HG03457 (cell line): Measurements from ENCODE around the gene MRFAP1L1.
"Not testable (repeated sequence)": the region's sequence is repeated elsewhere in the genome, so short reads cannot be mapped to it uniquely, and the experiment has no call there.

Source experiments
- ATAC-seq: cut with Tn5 transposase; IDR thresholded peaks from one replicate; pipeline ENCODE4 v1.9.1; 2021; ENCODE audit warnings: moderate number of reproducible peaks; ENCODE audit not compliant: unreplicated experiment

Gene MRFAP1L1

DNA sequence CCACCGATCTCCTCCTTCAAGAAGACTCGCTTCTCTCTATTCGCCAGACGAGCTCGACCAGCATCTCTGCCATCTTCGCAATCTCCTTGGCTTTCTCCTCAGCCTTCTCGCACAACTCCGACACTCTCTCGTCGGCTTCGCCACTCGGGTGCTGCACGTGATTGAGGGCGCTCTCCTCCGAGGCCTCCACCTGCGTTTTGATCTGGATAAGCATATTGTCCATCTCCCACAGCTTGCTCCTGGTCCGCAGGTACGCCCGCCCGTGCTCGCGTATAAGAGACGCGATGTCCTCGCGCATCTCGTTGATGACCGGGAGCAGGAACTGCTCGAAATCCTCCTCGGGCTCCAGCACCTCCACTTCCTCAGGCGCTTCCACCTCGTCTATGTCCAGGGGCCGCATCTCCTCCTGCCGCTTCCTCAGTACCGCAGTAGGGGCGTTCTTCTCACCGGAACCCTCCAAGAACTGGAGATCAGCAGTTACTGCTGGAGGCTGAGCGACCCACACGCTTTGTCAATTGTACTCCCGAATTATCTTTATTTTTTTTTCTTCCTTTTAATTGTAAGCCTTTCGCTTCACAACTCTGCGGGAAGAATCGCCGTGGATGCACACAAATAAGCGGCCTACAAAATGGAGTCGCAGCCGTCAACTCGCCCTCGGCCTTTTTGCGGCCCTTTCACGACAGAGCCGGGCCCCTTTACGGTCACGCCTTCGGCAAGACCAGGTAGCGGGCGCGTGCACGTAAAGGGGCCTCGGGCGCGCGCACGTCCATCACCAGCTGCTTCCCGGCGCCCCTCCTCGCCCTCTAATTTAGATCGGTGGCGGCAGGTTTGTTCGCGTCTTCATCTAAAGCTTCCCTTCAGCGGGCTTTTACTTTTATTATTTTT is at the start of gene MRFAP1L1:
Gene MRFAP1L1, minus strand, starts transcription at position 636 of the 885 bp plus-strand sequence. Its CDS starts 236 bp downstream, at position 400.
- no peak for ATAC-seq

DNA sequence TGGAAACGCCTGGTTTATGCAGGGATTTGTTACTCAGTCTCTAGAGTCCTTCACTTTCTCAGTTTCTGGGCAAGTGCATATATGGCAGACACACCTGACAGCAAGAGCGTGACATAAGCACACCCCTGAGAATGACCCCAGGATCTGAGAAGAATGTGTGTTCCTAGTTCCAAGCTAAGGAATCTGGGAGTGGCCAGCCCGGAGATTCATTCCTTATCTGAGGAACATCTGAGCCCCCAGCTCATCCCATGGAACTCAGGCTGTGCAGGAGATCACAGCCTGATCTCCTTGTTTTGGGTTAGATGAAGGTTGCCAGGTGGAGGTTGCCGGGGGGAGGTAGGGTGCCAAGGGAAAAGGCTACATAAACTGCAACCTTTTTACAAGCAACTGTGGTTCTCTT is 49.1 kb upstream of the MRFAP1L1 start:
- no peak for ATAC-seq

DNA sequence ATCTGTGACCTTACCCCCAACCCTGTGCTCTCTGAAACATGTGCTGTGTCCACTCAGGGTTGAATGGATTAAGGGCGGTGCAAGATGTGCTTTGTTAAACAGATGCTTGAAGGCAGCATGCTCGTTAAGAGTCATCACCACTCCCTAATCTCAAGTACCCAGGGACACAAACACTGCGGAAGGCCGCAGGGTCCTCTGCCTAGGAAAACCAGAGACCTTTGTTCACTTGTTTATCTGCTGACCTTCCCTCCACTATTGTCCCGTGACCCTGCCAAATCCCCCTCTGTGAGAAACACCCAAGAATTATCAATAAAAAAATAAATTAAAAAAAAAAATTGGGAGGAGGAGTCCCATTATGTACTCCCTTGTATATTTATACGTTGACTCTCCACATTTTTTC is 46.7 kb upstream of the MRFAP1L1 start:
- ATAC-seq: not testable (repeated sequence)

DNA sequence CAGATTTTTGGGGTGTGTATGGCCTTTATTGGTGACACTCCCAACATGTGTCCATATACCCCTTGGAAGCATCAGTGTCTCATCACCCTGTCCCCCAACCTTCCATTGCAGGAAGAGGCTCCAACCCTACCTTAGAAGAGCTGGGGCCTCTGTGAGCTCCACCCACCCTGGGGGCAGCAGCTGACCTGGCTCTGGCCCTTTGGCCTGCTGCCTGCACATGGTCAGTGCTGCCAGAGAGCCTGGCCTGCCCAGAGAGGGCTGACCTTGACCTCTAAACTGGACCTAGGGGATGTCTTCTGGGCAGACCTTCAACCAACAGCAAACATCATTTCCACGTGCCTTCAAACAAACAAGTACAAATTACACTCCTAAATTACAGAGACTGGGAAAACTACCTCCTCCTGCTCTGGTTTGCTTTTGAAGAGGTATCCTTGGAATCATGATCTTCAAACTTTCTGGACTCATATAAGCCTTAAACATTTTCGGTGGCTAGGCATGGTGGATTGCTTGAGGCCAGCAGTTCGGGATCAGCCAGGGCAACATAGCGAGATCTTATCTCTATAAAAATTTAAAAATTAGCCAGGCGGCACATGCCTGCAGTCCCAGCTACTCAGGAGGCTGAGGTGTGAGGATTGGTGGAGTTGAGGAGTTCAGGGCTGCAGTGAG is 45.6 kb upstream of the MRFAP1L1 start:
- ATAC-seq: no peak

DNA sequence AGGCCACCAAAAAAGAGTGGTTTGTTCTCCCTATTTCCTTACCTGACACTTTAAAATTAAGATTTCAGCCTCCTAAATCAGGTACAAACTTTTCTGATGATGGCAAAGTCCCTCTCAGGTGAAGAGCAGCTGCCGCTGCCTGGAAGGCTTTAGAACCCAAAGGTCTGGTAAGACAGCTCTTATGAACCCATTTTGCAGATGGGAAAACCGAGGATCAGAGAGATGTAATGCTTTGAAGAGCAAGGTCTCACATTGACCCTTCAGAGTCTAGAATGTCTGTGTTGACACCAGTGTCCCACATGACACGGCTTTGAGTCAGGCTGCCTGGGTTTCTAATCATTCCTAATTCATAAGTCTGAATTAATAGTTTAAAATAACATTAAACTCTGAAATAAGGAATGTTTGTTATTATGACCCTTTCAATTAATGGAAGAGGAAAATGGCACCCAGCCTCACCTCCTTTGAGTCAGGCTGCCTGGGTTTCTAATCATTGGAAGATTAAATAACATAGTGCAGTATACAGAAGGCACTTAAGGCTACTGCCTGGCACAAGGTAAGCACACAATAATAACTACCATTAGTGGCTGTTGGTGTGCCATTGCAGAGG is 44.9 kb upstream of the MRFAP1L1 start:
- no peak for ATAC-seq

DNA sequence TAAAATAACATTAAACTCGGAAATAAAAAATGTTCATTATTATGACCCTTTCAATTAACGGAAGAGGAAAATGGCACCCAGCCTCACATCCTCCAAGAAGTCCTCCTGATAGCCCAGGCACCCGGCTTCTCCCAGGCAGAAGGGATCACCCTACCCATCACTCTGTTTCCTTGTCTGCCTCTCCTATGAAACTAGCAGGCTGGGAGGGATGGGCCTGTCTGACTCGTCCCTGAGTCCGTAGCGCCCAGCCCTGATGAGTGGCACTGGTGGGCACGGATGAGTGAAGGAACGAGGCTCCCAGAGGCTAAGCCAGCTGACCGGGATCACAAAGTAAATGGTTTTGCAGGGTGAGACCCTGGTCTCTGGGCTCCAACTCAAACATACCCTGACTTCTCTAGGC is 44.2 kb upstream of the MRFAP1L1 start:
- ATAC-seq: no peak

DNA sequence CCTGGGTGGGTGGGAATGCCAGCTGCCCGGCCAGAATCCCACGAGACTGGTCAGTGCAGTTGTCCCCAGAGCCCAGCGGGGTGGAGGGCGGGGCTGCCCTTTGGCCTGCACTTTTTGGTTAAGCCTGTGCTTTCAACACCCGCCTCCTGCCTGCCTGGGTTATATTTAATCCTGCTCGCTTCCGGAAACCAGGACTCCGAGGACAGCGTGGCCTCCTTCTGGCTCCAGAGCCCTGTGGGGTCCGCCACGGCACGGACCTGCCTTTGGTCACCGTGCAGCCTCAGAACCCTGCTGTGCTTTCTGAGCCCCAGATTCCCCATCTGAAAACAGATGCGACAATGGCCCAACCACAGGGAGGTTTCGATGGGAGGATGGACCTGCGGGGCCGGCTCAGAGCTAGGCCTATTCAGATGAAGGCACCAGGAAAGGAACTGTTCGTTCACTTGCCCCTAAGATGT is 43.5 kb upstream of the MRFAP1L1 start:
- ATAC-seq: no peak

DNA sequence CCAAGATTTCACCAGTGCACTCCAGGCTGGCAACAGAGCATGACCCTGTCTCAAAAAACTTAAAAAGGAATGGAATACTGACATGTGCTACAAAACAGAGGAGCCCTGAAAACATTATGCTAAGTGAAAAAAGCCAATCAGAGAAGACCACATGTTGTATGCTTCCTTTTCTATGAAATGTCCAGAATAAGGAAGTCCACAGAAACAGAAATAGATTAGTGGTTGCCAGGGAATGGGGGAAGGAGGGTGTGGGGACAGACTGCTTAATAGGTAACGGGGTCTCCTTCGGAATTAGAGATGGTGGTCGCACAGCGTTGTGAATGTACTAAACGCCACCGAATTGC is 42.8 kb upstream of the MRFAP1L1 start:
- ATAC-seq: no peak

DNA sequence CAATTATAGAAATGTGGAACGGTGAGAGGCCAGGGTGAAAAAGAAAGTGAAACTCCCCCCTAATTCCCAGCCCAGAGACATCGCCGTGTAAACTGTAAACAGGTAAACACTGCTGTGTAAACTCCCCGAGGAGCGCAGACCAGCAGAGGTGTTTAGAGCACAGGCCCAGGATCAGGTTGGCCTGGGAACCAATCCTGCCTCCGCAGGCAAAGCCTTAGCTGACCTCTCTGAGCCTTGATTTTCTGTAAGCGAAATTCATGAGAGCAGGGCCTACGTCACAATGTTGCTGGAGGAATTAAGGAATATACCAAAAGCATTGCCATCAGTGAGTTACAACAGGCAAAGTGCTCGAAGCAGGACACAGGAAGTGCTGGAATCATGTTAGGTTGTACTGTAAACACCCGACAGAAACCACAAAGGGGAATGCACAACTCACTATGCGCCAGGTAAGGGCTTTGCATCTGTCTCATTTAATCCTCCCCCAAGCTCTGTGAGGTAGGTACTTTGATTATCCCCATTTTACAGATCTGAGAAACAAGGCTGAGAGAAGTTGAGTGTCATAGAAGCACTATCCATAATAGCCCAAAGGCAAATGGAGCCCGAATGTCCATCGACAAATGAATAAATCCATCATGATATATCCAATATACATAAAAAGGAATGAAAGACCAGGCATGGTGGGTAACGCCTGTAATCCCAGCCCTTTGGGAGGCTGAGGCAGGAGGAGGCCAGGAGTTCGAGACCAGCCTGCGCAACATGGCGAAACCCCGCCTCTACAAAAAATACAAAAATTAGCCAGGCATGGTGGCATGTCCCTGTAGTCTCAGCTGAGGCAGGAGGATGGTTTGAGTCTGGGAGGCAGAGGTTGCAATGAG is 42.2 kb upstream of the MRFAP1L1 start:
- ATAC-seq: no peak

DNA sequence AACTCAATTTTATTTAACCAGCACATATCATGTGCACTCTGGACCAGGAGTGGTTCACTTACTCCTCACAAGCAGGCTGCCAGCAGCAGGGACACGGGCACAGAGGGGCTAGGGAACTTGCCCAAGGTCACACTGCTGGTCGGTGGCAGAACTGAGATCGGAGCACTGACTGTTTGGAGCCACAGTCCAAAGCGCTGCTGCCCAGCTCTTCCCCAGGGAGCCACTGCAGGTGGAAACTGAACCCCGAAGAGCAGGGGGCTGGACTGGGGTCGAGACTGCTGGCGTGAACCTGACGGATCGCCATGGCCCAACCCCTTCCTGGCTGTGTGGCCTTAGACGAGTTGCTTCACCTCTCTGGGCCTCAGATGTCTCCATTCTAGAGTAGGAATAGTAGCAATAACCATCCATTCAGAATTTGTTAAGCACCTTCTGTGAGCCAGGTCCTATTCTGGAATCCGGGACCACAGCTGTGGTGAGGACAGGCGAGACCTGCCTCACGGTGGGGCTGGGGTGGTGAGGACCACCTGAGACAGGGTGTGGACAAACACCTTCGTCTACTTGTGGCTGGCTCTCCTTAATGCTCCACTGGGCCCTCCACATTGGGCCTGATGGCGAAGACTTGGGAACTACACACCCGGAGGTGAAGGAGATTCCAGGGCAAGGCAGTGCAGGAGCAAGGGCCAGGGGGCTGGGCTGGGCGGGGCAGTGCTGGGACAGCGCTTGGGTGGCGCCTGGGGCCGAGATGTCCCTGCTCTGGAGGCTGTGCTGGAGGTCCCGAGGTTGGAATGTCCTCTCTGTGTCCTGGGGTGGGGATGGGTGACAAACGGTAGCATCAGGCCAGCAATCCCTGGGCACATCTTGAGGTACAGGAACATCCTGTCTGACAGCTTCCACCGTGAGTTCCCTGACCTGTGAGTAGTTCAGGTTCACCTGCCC is 40.9 kb upstream of the MRFAP1L1 start:
- no peak for ATAC-seq

DNA sequence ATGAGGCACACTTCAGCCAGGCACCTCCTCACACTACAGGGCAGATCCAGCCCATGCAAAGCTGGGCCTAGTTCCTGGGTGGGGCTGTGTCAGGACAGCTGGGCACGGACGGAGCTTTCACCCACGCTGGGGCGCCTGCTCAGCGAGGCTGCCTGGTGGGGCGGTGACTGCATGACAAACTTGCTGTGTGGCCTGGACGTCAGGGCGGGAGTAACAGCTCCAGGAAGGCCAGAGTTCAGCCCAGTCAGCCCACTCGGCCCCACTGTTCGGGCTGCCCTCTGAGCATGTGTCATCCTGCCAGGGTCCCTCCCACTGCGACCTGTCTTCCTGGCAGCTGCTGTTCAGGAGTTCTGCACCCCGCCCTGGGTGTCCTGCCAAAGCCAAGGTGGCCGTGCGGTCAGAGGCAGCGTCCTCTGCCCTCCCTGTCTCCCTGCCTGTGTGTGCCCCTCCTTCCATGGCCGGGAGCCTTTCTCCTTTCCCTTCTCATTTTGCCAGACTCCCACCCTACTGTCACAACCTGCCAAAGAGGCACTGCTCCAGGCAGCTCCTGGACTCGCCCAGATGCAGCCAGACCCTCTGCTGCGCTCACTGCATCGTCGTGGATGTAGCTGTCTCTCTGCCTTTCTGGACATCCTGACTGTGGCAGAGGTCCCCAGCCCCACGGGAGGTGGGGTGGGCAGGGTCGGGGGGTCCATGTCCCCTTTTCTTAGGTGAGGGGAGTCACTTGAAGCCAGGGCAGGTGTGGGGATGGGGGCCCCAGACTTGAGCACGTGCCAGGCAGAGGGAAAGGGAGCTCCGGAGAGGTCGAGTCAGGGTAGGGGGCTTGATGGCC is 39.9 kb upstream of the MRFAP1L1 start:
- no peak for ATAC-seq

DNA sequence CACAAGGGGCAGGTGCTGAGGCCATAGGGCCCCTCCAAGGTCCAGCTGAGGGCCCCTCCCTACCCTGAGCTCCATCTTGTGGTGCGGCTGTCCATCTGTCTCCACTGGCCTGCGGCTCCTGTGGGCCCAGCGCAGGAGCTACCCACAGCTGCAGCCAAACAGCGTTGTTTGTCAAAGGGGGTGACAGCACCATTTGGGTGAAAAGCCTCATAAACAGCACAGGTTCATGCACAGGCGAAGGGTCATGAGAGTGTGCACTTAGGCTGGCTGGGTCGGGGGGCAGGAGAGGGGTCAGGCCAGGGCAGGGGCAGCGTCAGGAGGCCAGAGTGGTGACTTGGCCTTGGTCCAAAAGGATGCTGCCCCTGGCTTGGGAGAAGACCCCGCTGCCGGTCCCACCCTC is 38.6 kb upstream of the MRFAP1L1 start:
- no peak for ATAC-seq

DNA sequence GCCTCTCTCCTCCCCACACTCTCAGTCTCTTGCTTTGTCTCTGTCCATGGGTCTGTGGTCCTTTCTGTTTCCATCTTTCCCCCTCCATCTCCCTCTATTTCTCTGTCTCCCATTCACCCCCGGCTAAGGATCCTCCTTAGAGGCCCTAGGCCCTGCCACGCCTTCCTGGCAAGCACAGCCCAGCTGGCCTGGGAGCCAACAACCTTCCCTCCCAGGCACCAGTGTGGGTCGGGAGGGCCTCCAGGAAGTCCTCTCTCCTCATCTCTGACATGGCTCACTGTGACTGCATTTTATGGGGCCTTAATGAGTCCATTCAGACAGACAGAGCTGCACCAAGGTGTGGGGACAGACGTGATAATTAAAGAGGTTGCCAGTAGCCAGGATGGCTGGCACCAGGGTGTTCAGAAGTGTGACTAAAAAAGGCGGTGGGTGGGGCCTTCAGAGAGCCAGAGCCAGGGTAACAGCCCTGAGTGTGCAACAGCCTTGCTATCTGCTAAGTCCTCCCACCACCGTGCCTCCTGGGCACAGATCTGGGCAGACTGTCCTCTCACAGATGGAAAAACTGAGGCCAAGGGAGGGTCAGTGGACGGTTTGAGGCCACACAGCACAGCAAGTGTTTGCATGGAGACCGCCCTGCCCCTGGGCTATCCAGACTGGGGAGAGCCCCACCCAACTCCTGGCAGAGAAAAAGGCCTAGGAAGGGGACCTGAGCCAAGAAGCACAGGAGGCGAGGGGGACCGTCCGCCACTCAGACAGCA is 37.8 kb upstream of the MRFAP1L1 start:
- ATAC-seq: no peak

DNA sequence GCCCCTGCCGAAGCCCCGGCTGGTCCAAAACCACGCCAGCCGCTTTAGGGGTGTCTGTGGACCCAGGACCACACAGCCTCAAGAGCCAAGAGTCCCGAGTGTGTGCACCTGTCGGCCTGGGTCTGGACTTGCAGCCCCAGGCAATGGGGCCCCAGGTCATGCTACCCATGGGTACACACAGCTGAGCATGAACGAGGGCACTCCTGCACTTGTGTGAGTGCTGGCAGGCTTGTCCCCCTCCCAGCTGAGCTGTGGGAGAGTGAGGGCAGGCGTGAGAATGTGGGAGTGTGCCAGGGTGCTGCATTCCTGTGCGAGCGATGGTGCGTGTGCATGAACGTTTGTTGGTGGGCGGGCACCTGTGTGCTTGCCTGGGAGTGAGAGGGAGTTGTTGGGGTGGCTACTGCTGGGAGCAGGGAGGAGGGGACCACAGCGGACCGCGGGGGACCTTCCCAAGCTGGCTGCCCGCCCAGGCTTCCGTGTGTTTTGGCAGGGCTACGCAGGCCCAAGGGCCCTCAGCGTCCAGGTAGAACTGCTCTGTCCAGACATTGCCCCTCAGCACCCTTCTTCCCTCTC is 37.1 kb upstream of the MRFAP1L1 start:
- ATAC-seq: no peak

DNA sequence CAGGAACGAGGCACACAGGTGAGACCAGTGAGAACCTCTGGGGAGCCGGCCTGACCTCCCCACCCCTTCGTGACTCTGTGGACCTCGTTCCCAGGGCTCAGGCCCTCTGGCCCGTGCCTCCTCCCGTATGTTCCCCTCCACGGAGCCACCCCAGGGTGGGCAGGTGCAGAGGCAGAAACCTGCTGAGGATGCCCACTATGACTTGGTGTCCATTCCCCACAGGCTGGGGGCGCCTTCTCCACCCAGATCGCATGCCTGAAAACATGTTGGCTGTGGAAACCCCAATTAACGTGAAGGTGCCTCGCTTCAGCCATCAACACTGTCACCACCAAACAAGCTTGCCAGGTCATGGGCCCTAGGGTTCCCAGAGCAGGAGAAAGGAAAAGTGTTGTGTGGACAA is 33.3 kb upstream of the MRFAP1L1 start:
- ATAC-seq: no peak

DNA sequence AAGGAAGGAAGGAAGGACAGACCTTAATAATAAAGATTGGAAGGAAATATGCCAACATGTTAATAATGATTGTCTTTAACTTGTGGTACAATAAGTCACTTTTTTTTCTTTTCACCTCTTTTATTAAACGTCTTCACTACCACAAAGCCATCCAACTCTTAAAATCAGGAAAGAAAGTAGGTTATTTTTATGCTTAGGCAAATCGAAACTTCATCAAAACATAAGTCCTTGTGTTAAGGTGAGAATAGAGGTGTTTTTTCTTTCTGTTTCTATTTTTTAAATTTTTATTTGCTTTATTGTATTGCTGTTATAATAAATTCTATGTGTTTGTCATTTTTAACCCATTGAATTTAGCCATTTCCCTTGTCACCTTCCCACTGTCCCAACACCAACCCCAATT is 32.8 kb upstream of the MRFAP1L1 start:
- ATAC-seq: no peak

DNA sequence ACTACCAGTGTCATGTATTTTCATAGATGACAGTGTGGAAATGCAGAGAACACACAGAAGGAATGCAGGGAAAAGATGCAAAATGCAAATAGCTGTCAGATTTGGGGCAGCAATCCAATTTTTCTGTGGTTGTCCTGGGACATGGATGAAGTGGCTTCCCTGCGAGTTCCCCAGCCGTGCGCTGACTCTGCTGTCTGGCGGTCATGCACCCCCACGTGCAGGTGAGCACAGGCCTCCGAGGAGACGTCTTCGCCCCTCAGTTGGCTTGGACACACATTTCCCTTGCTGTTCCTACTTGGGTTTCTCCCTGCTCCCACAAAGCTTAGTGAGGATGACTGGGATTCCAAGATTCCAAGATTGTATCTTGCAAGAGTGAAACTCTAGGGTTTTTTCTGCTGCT is 30.7 kb upstream of the MRFAP1L1 start:
- no peak for ATAC-seq

DNA sequence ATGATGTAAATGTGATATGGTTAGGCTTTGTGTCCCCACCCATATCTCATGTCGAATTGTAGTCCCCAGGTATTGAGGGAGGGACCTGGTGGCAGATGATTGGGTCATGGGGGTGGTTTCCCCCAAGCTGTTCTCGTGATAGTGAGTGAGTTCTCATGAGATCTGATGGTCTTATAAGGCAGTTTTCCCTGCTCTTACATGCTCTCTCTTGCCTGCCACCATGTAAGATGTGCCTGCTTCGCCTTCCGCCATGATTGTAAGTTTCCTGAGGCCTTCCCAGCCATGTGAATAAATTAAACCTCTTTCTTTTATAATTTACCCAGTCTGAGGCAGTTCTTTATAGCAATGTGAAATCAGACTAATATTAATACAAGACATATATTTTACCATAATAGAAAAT is 30.3 kb upstream of the MRFAP1L1 start:
- ATAC-seq: no peak
